Measurements from ENCODE around the gene TRAIP. TPM values are rescaled to one million over a fixed set of nuclear protein-coding genes. Genes with fewer than 3 reads are reported as not detected.
"Not testable (repeated sequence)": the region's sequence is repeated elsewhere in the genome, so short reads cannot be mapped to it uniquely, and the experiment has no call there.

TRAIP gene
- total and polyA plus RNA-seq, 2 donors (not counting 1 experiment from before 2014, with no cell fraction given), result 5.0 to 8.7 TPM

GRCh38 chr3:49831341-49831740 lies 25.0 kb downstream of the TRAIP start:
- no peaks in the 10 kb centered on the region for H4K20me1 ChIP-seq (ENCODE audit: control insufficient read depth, insufficient read depth, low read length, poor library complexity, severe bottlenecking)
- CTCF ChIA-PET, result interaction anchor here (0.9 to 17.8 kb wide), 4 partner anchors 8 to 27 kb away, joined by 3 to 547 read pairs (median 16); partner anchors contain the start of genes CDHR4, INKA1 and UBA7
- no peaks in the 10 kb centered on the region for H3K27me3 Mint-ChIP-seq
- intact Hi-C loops (cut with micrococcal nuclease), result loop anchor here (10.0 kb wide), 1 partner anchor 47 kb away; the partner anchor contains the start of gene IP6K1
- no peak overlapping the region for H3K4me3 ChIP-seq (ENCODE audit: control extremely low read depth in 1 of 5, extremely low read depth in 1 of 5, insufficient read depth in 1 of 5, low read depth in 2 of 5, low read length in 4 of 5)
- no peaks in the 10 kb centered on the region for H3K79me2 ChIP-seq (ENCODE audit: control insufficient read depth, insufficient read depth, low read length)
- H3K4me1 Mint-ChIP-seq, result no peaks in the 10 kb centered on the region
- H3K9me3 ChIP-seq (ENCODE audit: control extremely low read depth in 1 of 3, control insufficient read depth in 2 of 3, insufficient read depth in 1 of 3, low read length in 2 of 3), result no peaks in the 10 kb centered on the region
- TF ChIP-seq EZH2 (IDR thresholded peaks at IDR 0.05; ENCODE audit: borderline replicate concordance, insufficient read depth, low read depth, low read length, poor library complexity, severe bottlenecking), result no peak
- TF ChIP-seq CTCF (IDR thresholded peaks at IDR 0.05), result no peak
- H2AFZ ChIP-seq (ENCODE audit: insufficient read depth, low read depth, low read length, poor library complexity, severe bottlenecking), result no peak overlapping the region
- H3K4me3 Mint-ChIP-seq, result no peak overlapping the region
- no peaks in the 10 kb centered on the region for H3K4me1 ChIP-seq (ENCODE audit: control insufficient read depth in 2 of 2, insufficient read depth in 2 of 2, low read length in 2 of 2)
- no CpG with 5 or more reads among the region's 3 CpGs for WGBS (ENCODE audit: insufficient coverage)
- no peaks in the 10 kb centered on the region for H3K27me3 ChIP-seq (replicated peaks in 1 of 4; ENCODE audit: control extremely low read depth in 1 of 4, control insufficient read depth in 3 of 4, insufficient read depth in 4 of 4, low read length in 3 of 4)
- H3K9me3 Mint-ChIP-seq (ENCODE audit: insufficient read depth), result no peaks in the 10 kb centered on the region
- H3K9ac ChIP-seq (ENCODE audit: low read length), result no peak overlapping the region
- DNase-seq, result no peak
- H3K4me2 ChIP-seq (replicated peaks; ENCODE audit: low read depth, low read length, poor library complexity, severe bottlenecking), result no peak overlapping the region
- peaks cover 0 to 6% of the 10 kb centered on the region in 2 experiments for H3K36me3 ChIP-seq (replicated peaks in 1 of 2; ENCODE audit: control extremely low read depth in 1 of 2, control insufficient read depth in 1 of 2, extremely low read depth in 1 of 2, insufficient read depth in 2 of 2, low read length in 1 of 2)
- POLR2A ChIA-PET, result no interaction called here
- H3K27ac ChIP-seq (ENCODE audit: low read length in 2 of 2), result no peak overlapping the region
- no peak for ATAC-seq (ENCODE audit: low read depth)
- no peak overlapping the region for H3K27ac Mint-ChIP-seq

GRCh38 chr3:49826016-49826415 lies 30.3 kb downstream of the TRAIP start:
- H3K4me3 ChIP-seq (ENCODE audit: control extremely low read depth in 1 of 5, extremely low read depth in 1 of 5, insufficient read depth in 1 of 5, low read depth in 2 of 5, low read length in 4 of 5), result no peak overlapping the region
- Mint-ChIP-seq H3K27me3 (no peaks in the 10 kb centered on the region), H3K9me3 (ENCODE audit: insufficient read depth) (no peaks in the 10 kb centered on the region), H3K27ac (no peak overlapping the region), H3K4me3 (no peak overlapping the region), H3K4me1 (no peaks in the 10 kb centered on the region)
- ChIA-PET CTCF (interaction anchor here (1.0 kb wide), 1 partner anchor 13 kb away, joined by 3 read pairs; no protein-coding TSS in a partner anchor), POLR2A (no interaction called here)
- TF ChIP-seq CTCF (IDR thresholded peaks at IDR 0.05) (no peak), EZH2 (IDR thresholded peaks at IDR 0.05; ENCODE audit: borderline replicate concordance, insufficient read depth, low read depth, low read length, poor library complexity, severe bottlenecking) (no peak)
- no peaks in the 10 kb centered on the region for H3K27me3 ChIP-seq (replicated peaks in 1 of 4; ENCODE audit: control extremely low read depth in 1 of 4, control insufficient read depth in 3 of 4, insufficient read depth in 4 of 4, low read length in 3 of 4)
- H3K4me2 ChIP-seq (replicated peaks; ENCODE audit: low read depth, low read length, poor library complexity, severe bottlenecking), result no peak overlapping the region
- intact Hi-C loops (cut with micrococcal nuclease), result no loop called here
- DNase-seq (no peak), ATAC-seq (ENCODE audit: low read depth) (no peak)
- no peaks in the 10 kb centered on the region for H3K9me3 ChIP-seq (ENCODE audit: control extremely low read depth in 1 of 3, control insufficient read depth in 2 of 3, insufficient read depth in 1 of 3, low read length in 2 of 3)
- no peaks in the 10 kb centered on the region for H3K79me2 ChIP-seq (ENCODE audit: control insufficient read depth, insufficient read depth, low read length)
- no peak overlapping the region for H3K27ac ChIP-seq (ENCODE audit: low read length in 2 of 2)
- 100% methylated on average over 4 of the region's 6 CpGs for WGBS (ENCODE audit: insufficient coverage)
- H4K20me1 ChIP-seq (ENCODE audit: control insufficient read depth, insufficient read depth, low read length, poor library complexity, severe bottlenecking), result no peaks in the 10 kb centered on the region
- peaks cover 0 to 6% of the 10 kb centered on the region in 2 experiments for H3K36me3 ChIP-seq (replicated peaks in 1 of 2; ENCODE audit: control extremely low read depth in 1 of 2, control insufficient read depth in 1 of 2, extremely low read depth in 1 of 2, insufficient read depth in 2 of 2, low read length in 1 of 2)
- no peaks in the 10 kb centered on the region for H3K4me1 ChIP-seq (ENCODE audit: control insufficient read depth in 2 of 2, insufficient read depth in 2 of 2, low read length in 2 of 2)
- H3K9ac ChIP-seq (ENCODE audit: low read length), result no peak overlapping the region
- no peak overlapping the region for H2AFZ ChIP-seq (ENCODE audit: insufficient read depth, low read depth, low read length, poor library complexity, severe bottlenecking)

GRCh38 chr3:49823131-49823530 lies 33.2 kb downstream of the TRAIP start:
- H3K4me3 Mint-ChIP-seq; H3K27ac Mint-ChIP-seq; DNase-seq; H3K4me2 ChIP-seq (replicated peaks; ENCODE audit: low read depth, low read length, poor library complexity, severe bottlenecking); H3K4me1 ChIP-seq (ENCODE audit: control insufficient read depth in 2 of 2, insufficient read depth in 2 of 2, low read length in 2 of 2); H2AFZ ChIP-seq (ENCODE audit: insufficient read depth, low read depth, low read length, poor library complexity, severe bottlenecking); H3K9me3 ChIP-seq (ENCODE audit: control extremely low read depth in 1 of 3, control insufficient read depth in 2 of 3, insufficient read depth in 1 of 3, low read length in 2 of 3); ATAC-seq (ENCODE audit: low read depth); H3K9ac ChIP-seq (ENCODE audit: low read length); H3K9me3 Mint-ChIP-seq (ENCODE audit: insufficient read depth); H4K20me1 ChIP-seq (ENCODE audit: control insufficient read depth, insufficient read depth, low read length, poor library complexity, severe bottlenecking); H3K27me3 Mint-ChIP-seq; H3K27me3 ChIP-seq (replicated peaks in 1 of 4; ENCODE audit: control extremely low read depth in 1 of 4, control insufficient read depth in 3 of 4, insufficient read depth in 4 of 4, low read length in 3 of 4); H3K27ac ChIP-seq (ENCODE audit: low read length in 2 of 2); H3K4me1 Mint-ChIP-seq; POLR2A ChIA-PET; H3K4me3 ChIP-seq (ENCODE audit: control extremely low read depth in 1 of 5, extremely low read depth in 1 of 5, insufficient read depth in 1 of 5, low read depth in 2 of 5, low read length in 4 of 5); H3K36me3 ChIP-seq (replicated peaks in 1 of 2; ENCODE audit: control extremely low read depth in 1 of 2, control insufficient read depth in 1 of 2, extremely low read depth in 1 of 2, insufficient read depth in 2 of 2, low read length in 1 of 2); intact Hi-C loops (cut with micrococcal nuclease); H3K79me2 ChIP-seq (ENCODE audit: control insufficient read depth, insufficient read depth, low read length): not testable (repeated sequence)
- CTCF ChIA-PET, result interaction anchor here (0.9 kb wide), 1 partner anchor 20 kb away, joined by 3 read pairs; the partner anchor contains the start of gene INKA1
- WGBS (ENCODE audit: insufficient coverage), result 100% methylated on average over 1 of the region's 3 CpGs
